Measurements from ENCODE around the gene IL1RAPL2.

DNA sequence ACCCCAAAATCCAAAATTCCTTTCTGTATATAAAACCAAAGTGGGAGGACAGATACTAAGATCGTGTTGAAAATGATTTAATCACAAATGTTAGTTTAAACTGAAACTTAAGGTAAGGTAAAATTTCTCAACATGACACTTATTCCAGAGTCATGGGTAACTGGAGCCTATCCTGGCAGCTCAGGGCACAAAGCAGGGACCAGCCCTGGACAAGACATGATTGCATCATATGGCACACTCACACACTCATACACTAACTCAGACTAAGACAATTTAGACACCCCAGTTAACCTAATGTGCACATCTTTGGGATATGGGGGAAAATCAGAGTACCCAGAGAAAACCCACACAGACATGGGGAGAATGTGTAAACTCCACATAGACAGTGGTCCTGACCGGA lies 898.6 kb downstream of the IL1RAPL2 start:
- TF ChIP-seq GATA3 (IDR thresholded peaks at IDR 0.05; ENCODE audit: borderline replicate concordance), result no peak
- TF ChIP-seq, protein P1, sequence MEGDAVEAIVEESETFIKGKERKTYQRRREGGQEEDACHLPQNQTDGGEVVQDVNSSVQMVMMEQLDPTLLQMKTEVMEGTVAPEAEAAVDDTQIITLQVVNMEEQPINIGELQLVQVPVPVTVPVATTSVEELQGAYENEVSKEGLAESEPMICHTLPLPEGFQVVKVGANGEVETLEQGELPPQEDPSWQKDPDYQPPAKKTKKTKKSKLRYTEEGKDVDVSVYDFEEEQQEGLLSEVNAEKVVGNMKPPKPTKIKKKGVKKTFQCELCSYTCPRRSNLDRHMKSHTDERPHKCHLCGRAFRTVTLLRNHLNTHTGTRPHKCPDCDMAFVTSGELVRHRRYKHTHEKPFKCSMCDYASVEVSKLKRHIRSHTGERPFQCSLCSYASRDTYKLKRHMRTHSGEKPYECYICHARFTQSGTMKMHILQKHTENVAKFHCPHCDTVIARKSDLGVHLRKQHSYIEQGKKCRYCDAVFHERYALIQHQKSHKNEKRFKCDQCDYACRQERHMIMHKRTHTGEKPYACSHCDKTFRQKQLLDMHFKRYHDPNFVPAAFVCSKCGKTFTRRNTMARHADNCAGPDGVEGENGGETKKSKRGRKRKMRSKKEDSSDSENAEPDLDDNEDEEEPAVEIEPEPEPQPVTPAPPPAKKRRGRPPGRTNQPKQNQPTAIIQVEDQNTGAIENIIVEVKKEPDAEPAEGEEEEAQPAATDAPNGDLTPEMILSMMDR (IDR thresholded peaks at IDR 0.05), result no peak
- TF ChIP-seq KDM1A (IDR thresholded peaks at IDR 0.05; ENCODE audit: low read depth), result no peak
- TF ChIP-seq, protein P2, sequence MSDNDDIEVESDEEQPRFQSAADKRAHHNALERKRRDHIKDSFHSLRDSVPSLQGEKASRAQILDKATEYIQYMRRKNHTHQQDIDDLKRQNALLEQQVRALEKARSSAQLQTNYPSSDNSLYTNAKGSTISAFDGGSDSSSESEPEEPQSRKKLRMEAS (IDR thresholded peaks at IDR 0.05), result no peak
- TF ChIP-seq HOXB5 (CRISPR knock-in tag; IDR thresholded peaks at IDR 0.05), result no peak
- no peak for TF ChIP-seq REST (IDR thresholded peaks at IDR 0.05)
- TF ChIP-seq EP300 (IDR thresholded peaks at IDR 0.05), result no peak
- no peak for TF ChIP-seq HEYL (CRISPR knock-in tag; IDR thresholded peaks at IDR 0.05)
- no peak for TF ChIP-seq CEBPB (IDR thresholded peaks at IDR 0.05)
- no peak for TF ChIP-seq PHF8 (IDR thresholded peaks at IDR 0.05; ENCODE audit: borderline replicate concordance, low read depth)
